ENCODE measurements around the gene FOXE3.

DNA sequence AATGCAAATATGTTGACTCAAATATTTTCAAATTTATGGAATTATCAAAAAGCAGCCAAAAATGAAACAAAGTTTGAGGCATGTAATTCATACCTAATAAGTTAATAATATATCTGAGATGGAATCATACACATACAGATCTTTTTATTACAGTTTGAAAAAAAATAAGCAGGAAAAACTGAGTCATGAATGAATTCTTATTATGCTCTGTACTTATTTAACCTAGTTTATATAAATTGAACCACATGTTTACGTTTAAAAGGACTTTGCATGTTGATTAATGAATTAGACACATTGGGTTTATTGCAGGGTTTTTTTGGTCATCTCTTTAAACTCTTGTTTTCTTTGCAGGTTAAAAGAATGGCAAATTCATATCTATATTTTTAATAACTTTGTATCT lies 41.6 kb upstream of the FOXE3 start:
- TF ChIP-seq EZH2 (IDR thresholded peaks at IDR 0.05; ENCODE audit: borderline replicate concordance, low read depth, low read length, severe bottlenecking) (no peak), GATA2 (IDR thresholded peaks at IDR 0.05; ENCODE audit: insufficient read depth, insufficient read length, low read depth, low read length) (no peak), POLR2A (IDR thresholded peaks at IDR 0.05; ENCODE audit: low read depth, low read length) (no peak), POLR2AphosphoS5 (IDR thresholded peaks at IDR 0.05; ENCODE audit: insufficient read depth, low read depth, low read length) (no peak), FOS (IDR thresholded peaks at IDR 0.05; ENCODE audit: borderline replicate concordance, insufficient read depth, low read length) (no peak), MYC (IDR thresholded peaks at IDR 0.05; ENCODE audit: low read depth, low read length) (no peak)
- TF ChIP-seq, protein P1, sequence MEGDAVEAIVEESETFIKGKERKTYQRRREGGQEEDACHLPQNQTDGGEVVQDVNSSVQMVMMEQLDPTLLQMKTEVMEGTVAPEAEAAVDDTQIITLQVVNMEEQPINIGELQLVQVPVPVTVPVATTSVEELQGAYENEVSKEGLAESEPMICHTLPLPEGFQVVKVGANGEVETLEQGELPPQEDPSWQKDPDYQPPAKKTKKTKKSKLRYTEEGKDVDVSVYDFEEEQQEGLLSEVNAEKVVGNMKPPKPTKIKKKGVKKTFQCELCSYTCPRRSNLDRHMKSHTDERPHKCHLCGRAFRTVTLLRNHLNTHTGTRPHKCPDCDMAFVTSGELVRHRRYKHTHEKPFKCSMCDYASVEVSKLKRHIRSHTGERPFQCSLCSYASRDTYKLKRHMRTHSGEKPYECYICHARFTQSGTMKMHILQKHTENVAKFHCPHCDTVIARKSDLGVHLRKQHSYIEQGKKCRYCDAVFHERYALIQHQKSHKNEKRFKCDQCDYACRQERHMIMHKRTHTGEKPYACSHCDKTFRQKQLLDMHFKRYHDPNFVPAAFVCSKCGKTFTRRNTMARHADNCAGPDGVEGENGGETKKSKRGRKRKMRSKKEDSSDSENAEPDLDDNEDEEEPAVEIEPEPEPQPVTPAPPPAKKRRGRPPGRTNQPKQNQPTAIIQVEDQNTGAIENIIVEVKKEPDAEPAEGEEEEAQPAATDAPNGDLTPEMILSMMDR (IDR thresholded peaks at IDR 0.05; ENCODE audit: extremely low read depth in 1 of 2, insufficient read depth in 1 of 2, low read depth in 1 of 2, low read length in 2 of 2) = no peak

All from endothelial cell of umbilical vein (primary cell).